Urinary bladder (tissue), 4 donors: Measurements from ENCODE around the gene AZI2. TPM values are rescaled to one million over a fixed set of nuclear protein-coding genes. Genes with fewer than 3 reads are reported as not detected.

Experiments
- DNase-seq: peaks from one replicate; pipeline ENCODE4 v3.0.0-alpha.2; 2015; ENCODE audit errors: extremely low spot score
- H3K27ac ChIP-seq: one replicate; pipeline ENCODE4 v1.5.1; 2013; ENCODE audit warnings: low read depth, mild to moderate bottlenecking, moderate library complexity
- H3K36me3 ChIP-seq: one replicate; pipeline ENCODE4 v1.6.1; 2013; ENCODE audit warnings: mild to moderate bottlenecking, moderate library complexity; ENCODE audit not compliant: insufficient read depth
- H3K4me1 ChIP-seq: one replicate; pipeline ENCODE4 v1.6.1; 2013; ENCODE audit warnings: mild to moderate bottlenecking, moderate library complexity; ENCODE audit not compliant: insufficient read depth
- H3K4me3 ChIP-seq: one replicate; pipeline ENCODE4 v1.5.1; 2013; ENCODE audit warnings: low read depth, low read length
- WGBS: extraction: QIAGEN DNeasy Blood & Tissue Kit; methylation state at CpG from one replicate; pipeline ENCODE4 v1.1.7; 2013; 5-methylcytosine and 5-hydroxymethylcytosine counted together
- polyA plus RNA-seq: library from polyadenylated mRNA; stranded (reverse); fragments of 200-250 nt; gene quantifications from one replicate; pipeline ENCODE4 v1.2.3, GENCODE V29; 2013
- total RNA-seq: library from RNA; depleted of rRNA; stranded (reverse); fragments of >200 nt; gene quantifications from one replicate; pipeline ENCODE4 v1.2.3, GENCODE V29; 2014
- donor health status: healthy with polysubstance abuse.
- donor health status: healthy.

Gene AZI2
- total and polyA plus RNA-seq, 2 donors: 66.0 to 115 TPM

- Histone ChIP-seq H3K4me1 (no peaks in the 10 kb centered on the region), H3K27ac (no peak overlapping the region), H3K4me3 (no peak overlapping the region), H3K36me3 (no peaks in the 10 kb centered on the region)
- DNase-seq: no peak
- 97% methylated on average over 1 of the region's 1 CpG for WGBS
Measured at GRCh38 chr3:28290863-28291300, 57.7 kb downstream of the AZI2 start.

- no peak for DNase-seq
- Histone ChIP-seq H3K36me3 (no peaks in the 10 kb centered on the region), H3K4me1 (no peaks in the 10 kb centered on the region), H3K4me3 (no peak overlapping the region), H3K27ac (no peak overlapping the region)
- 87% methylated on average over 2 of the region's 2 CpGs for WGBS
Measured at GRCh38 chr3:28287046-28287445, 61.6 kb downstream of the AZI2 start.

GRCh38 chr3:28286595-28286994, 62.0 kb downstream of the AZI2 start:
- Histone ChIP-seq H3K4me1 (no peaks in the 10 kb centered on the region), H3K27ac (no peak overlapping the region), H3K4me3 (no peak overlapping the region), H3K36me3 (no peaks in the 10 kb centered on the region)
- no peak for DNase-seq

- Histone ChIP-seq H3K4me1 (no peaks in the 10 kb centered on the region), H3K4me3 (no peak overlapping the region), H3K36me3 (no peaks in the 10 kb centered on the region), H3K27ac (no peak overlapping the region)
- DNase-seq: no peak
- 78% methylated on average over 3 of the region's 3 CpGs for WGBS
Measured at GRCh38 chr3:28280781-28281180, 67.8 kb downstream of the AZI2 start.

GRCh38 chr3:28279770-28280169, 68.9 kb downstream of the AZI2 start:
- DNase-seq: no peak
- H3K4me3 ChIP-seq: no peak overlapping the region
- H3K27ac ChIP-seq: no peak overlapping the region
- H3K4me1 ChIP-seq: no peaks in the 10 kb centered on the region
- 43% methylated on average over 4 of the region's 4 CpGs for WGBS
- no peaks in the 10 kb centered on the region for H3K36me3 ChIP-seq

GRCh38 chr3:28278918-28279317, 69.7 kb downstream of the AZI2 start:
- no peaks in the 10 kb centered on the region for H3K4me1 ChIP-seq
- no peak overlapping the region for H3K27ac ChIP-seq
- H3K4me3 ChIP-seq: no peak overlapping the region
- WGBS: 86% methylated on average over 2 of the region's 2 CpGs
- H3K36me3 ChIP-seq: no peaks in the 10 kb centered on the region
- DNase-seq: no peak

GRCh38 chr3:28273837-28274236, 74.8 kb downstream of the AZI2 start:
- no peaks in the 10 kb centered on the region for H3K4me1 ChIP-seq
- no peak overlapping the region for H3K27ac ChIP-seq
- H3K4me3 ChIP-seq: no peak overlapping the region
- peaks cover 1% of the 10 kb centered on the region for H3K36me3 ChIP-seq
- no peak for DNase-seq

Other genes with a start within 250 kb of the AZI2 start
- 20.5 TPM for gene CMC1, start 107.2 kb downstream of the AZI2 start, total RNA-seq
- 34.3 TPM for gene CMC1, start 107.2 kb downstream of the AZI2 start, polyA plus RNA-seq
- 4.6 TPM for gene ZCWPW2, start 103 bp downstream of the AZI2 start, total RNA-seq
- gene ZCWPW2, start 103 bp downstream of the AZI2 start, polyA plus RNA-seq: 1.9 TPM